ENCODE results near the gene ZNF92.

DNA sequence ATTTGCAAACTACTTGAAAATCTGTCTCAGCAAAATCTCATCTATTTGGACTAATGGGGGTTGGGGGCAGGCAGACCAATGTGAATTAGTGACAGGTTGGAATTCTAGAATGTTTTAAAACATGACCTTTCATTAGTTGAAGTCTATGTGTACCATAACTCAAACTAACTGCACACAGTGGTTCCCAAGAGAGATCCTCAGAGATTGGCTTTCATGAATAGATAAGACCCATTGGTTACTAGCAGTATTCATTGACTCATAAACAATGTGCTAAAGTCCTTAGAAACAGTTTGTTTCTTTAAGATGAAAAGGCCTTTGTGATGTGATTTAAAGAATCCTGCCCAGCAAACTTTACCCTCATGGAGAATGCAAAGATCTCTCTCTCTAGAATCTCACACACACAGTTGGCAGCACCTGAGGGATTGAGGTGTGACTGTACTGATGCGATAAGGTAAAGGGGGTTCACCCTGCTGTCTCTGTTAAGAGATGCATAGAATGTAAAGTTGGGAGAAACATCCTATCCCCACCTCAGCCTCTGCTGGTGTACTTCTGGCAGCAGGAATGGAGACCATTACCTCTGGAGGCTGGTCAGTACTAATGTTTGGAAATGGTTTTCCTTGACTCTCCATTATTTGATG lies 70.7 kb downstream of the ZNF92 start:
- TF ChIP-seq, protein P1, sequence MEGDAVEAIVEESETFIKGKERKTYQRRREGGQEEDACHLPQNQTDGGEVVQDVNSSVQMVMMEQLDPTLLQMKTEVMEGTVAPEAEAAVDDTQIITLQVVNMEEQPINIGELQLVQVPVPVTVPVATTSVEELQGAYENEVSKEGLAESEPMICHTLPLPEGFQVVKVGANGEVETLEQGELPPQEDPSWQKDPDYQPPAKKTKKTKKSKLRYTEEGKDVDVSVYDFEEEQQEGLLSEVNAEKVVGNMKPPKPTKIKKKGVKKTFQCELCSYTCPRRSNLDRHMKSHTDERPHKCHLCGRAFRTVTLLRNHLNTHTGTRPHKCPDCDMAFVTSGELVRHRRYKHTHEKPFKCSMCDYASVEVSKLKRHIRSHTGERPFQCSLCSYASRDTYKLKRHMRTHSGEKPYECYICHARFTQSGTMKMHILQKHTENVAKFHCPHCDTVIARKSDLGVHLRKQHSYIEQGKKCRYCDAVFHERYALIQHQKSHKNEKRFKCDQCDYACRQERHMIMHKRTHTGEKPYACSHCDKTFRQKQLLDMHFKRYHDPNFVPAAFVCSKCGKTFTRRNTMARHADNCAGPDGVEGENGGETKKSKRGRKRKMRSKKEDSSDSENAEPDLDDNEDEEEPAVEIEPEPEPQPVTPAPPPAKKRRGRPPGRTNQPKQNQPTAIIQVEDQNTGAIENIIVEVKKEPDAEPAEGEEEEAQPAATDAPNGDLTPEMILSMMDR (conservative IDR thresholded peaks at IDR 0.05): no peak
- no peak for TF ChIP-seq EZH2 (IDR thresholded peaks at IDR 0.05; ENCODE audit: low read depth)

All from PC-9 (cell line).